K562 (cell line): ENCODE results near the gene TBL1XR1. TPM values are rescaled to one million over a fixed set of nuclear protein-coding genes. Genes with fewer than 3 reads are reported as not detected.

ENCODE experiments used
- CREBBP ChIP-seq: IDR thresholded peaks from one replicate; pipeline ENCODE4 v1.6.1; 2012; ENCODE audit warnings: low read depth, mild to moderate bottlenecking, control low read depth, inconsistent platforms, low read length
- E2F6 ChIP-seq, 2 experiments: IDR thresholded peaks; 2 replicates each; pipeline ENCODE4 v1.6.1; 2011; ENCODE audit warnings: borderline replicate concordance in 1 of 2, control low read depth in 1 of 2, low read depth in 1 of 2, low read length in 1 of 2, mild to moderate bottlenecking in 1 of 2, mixed read lengths in 1 of 2, moderate library complexity in 1 of 2; ENCODE audit not compliant: insufficient read depth in 1 of 2, insufficient read length in 1 of 2, poor library complexity in 1 of 2, severe bottlenecking in 1 of 2; ENCODE audit errors: extremely low read depth in 1 of 2
- ESRRB ChIP-seq: fragments of 250-450 bp; sonication (Bioruptor Pico); IDR thresholded peaks from 2 replicates; pipeline ENCODE4 v1.5.0; 2020; ENCODE audit warnings: mild to moderate bottlenecking, moderate library complexity, borderline replicate concordance
- FOXA1 ChIP-seq: fragments of 450-650 bp; IDR thresholded peaks from 2 replicates; pipeline ENCODE4 v1.6.1; 2016; ENCODE audit warnings: mild to moderate bottlenecking, borderline replicate concordance
- GTF2F1 ChIP-seq: IDR thresholded peaks from 2 replicates; pipeline ENCODE4 v1.6.1; 2011; ENCODE audit warnings: low read depth, low read length, improper control_type of control experiment
- HCFC1 ChIP-seq: IDR thresholded peaks from 2 replicates; pipeline ENCODE4 v1.6.1; 2012; ENCODE audit warnings: low read depth, low read length, improper control_type of control experiment
- KAT8 ChIP-seq: fragments of 450-650 bp; IDR thresholded peaks from 2 replicates; pipeline ENCODE4 v1.6.1; 2016; ENCODE audit warnings: low read depth, mild to moderate bottlenecking
- KDM2B ChIP-seq: fragments of 250-450 bp; sonication (Bioruptor Pico); IDR thresholded peaks from 2 replicates; pipeline ENCODE4 v1.8.0; 2021; ENCODE audit warnings: mild to moderate bottlenecking, moderate library complexity
- MAFF ChIP-seq: IDR thresholded peaks from 2 replicates; pipeline ENCODE4 v1.6.1; 2012; ENCODE audit warnings: low read length, improper control_type of control experiment
- OTX1 ChIP-seq: fragments of 450-650 bp; formaldehyde crosslinking; IDR thresholded peaks from 2 replicates; pipeline ENCODE4 v1.4.0; 2022; ENCODE audit warnings: mild to moderate bottlenecking
- PKNOX1 ChIP-seq: fragments of 450-650 bp; IDR thresholded peaks from 2 replicates; pipeline ENCODE4 v1.6.1; 2016
- PRMT5 ChIP-seq: sonication (generic); formaldehyde crosslinking; IDR thresholded peaks from 2 replicates; pipeline ENCODE4 v1.5.0; 2020; ENCODE audit warnings: missing genetic modification reagents
- SRSF3 ChIP-seq: fragments of 200-400 bp; formaldehyde crosslinking; IDR thresholded peaks from 2 replicates; pipeline ENCODE4 v1.6.1; 2016; ENCODE audit warnings: mild to moderate bottlenecking, low read length, moderate library complexity; ENCODE audit not compliant: insufficient read depth
- TBP ChIP-seq: optimal IDR thresholded peaks from 2 replicates; pipeline ENCODE3; 2011; ENCODE audit warnings: low read depth, low read length, improper control_type of control experiment
- USF1 ChIP-seq: sonication (generic); formaldehyde crosslinking; IDR thresholded peaks from 2 replicates; pipeline ENCODE4 v1.9.0; 2022; ENCODE audit warnings: mild to moderate bottlenecking, missing genetic modification reagents
- ZNF184 ChIP-seq: sonication (generic); formaldehyde crosslinking; IDR thresholded peaks from 2 replicates; pipeline ENCODE4 v1.5.0; 2020; ENCODE audit warnings: missing genetic modification reagents
- ZNF280B ChIP-seq: fragments of 250-450 bp; sonication (Bioruptor Pico); IDR thresholded peaks from 2 replicates; pipeline ENCODE4 v1.5.1; 2021; ENCODE audit warnings: mild to moderate bottlenecking
- ZNF324 ChIP-seq: fragments of 250-450 bp; sonication (Bioruptor Pico); IDR thresholded peaks from 2 replicates; pipeline ENCODE4 v1.4.0; 2020; ENCODE audit warnings: mild to moderate bottlenecking
- ZNF707 ChIP-seq: fragments of 250-450 bp; sonication (Bioruptor Pico); conservative IDR thresholded peaks from 2 replicates; pipeline ENCODE4 v1.8.0; 2022; ENCODE audit warnings: inconsistent platforms, mild to moderate bottlenecking, moderate library complexity
- ZNF785 ChIP-seq: fragments of 250-450 bp; sonication (Bioruptor Pico); IDR thresholded peaks from 2 replicates; pipeline ENCODE4 v1.4.0; 2020; ENCODE audit warnings: mild to moderate bottlenecking
- ZNF830 ChIP-seq: fragments of 250-450 bp; sonication (Bioruptor Pico); IDR thresholded peaks from 2 replicates; pipeline ENCODE4 v1.5.0; 2021; ENCODE audit warnings: mild to moderate bottlenecking
- polyA plus RNA-seq, 8 experiments: library from polyadenylated mRNA; depleted of rRNA in 4 of 8; stranded (reverse) in 5 of 8; unstranded in 3 of 8; fragments of >200 nt; fragmentation: Nextera tagmentation in 2 of 8; fragmentation: Illumina TruSeq in 1 of 8; extraction: Ambion mirVana in 2 of 8; extraction: Trizol in 1 of 8; gene quantifications; 2 replicates each; pipeline versions ENCODE4 v1.2.1 to v1.2.3, GENCODE V29; 2011 to 2014; ENCODE audit warnings: inconsistent platforms in 1 of 8, missing spikeins in 1 of 8
- total RNA-seq, 7 experiments: library from RNA; depleted of rRNA in 6 of 7; stranded (reverse); fragments of >200 nt in 6 of 7; fragmentation: Illumina TruSeq in 2 of 7; extraction: Trizol in 2 of 7; gene quantifications; 2 replicates each; pipeline versions ENCODE4 v1.2.1 to v1.2.3, GENCODE V29; 2011 to 2021; ENCODE audit warnings: low replicate concordance in 1 of 7

TBL1XR1 gene
- total and polyA plus RNA-seq, 9 of the 15 experiments (the other 6 are each of a cell fraction or from before 2014, with no cell fraction given) = 19.6 to 171 (median 83.3) TPM

- TF ChIP-seq ZNF324 (CRISPR knock-in tag) (no peak), GTF2F1 (no peak), E2F6 (IDR thresholded peaks at IDR 0.05; ENCODE audit: borderline replicate concordance in 1 of 2, extremely low read depth in 1 of 2, insufficient read depth in 1 of 2, insufficient read length in 1 of 2, low read depth in 1 of 2, low read length in 1 of 2, poor library complexity in 1 of 2, severe bottlenecking in 1 of 2) (peak; percentile 68 to 95), CREBBP (no peak), FOXA1 (no peak), OTX1 (CRISPR knock-in tag) (no peak), USF1 (CRISPR knock-in tag) (no peak), ZNF830 (CRISPR knock-in tag) (no peak), PKNOX1 (no peak), MAFF (no peak), ZNF785 (no peak), KAT8 (no peak), SRSF3 (no peak), TBP (no peak), ZNF707 (no peak), ZNF280B (CRISPR knock-in tag) (no peak), KDM2B (CRISPR knock-in tag) (no peak), ESRRB (CRISPR knock-in tag) (no peak), ZNF184 (no peak), HCFC1 (no peak), PRMT5 (CRISPR knock-in tag) (no peak)
These were observed 612 bp upstream of the TBL1XR1 start (continued) for GRCh38 chr3:177197727-177198460.
